ENCODE results near the gene CAMKK2.
"Not testable (repeated sequence)": the region's sequence is repeated elsewhere in the genome, so short reads cannot be mapped to it uniquely, and the experiment has no call there.

CAMKK2 gene

DNA sequence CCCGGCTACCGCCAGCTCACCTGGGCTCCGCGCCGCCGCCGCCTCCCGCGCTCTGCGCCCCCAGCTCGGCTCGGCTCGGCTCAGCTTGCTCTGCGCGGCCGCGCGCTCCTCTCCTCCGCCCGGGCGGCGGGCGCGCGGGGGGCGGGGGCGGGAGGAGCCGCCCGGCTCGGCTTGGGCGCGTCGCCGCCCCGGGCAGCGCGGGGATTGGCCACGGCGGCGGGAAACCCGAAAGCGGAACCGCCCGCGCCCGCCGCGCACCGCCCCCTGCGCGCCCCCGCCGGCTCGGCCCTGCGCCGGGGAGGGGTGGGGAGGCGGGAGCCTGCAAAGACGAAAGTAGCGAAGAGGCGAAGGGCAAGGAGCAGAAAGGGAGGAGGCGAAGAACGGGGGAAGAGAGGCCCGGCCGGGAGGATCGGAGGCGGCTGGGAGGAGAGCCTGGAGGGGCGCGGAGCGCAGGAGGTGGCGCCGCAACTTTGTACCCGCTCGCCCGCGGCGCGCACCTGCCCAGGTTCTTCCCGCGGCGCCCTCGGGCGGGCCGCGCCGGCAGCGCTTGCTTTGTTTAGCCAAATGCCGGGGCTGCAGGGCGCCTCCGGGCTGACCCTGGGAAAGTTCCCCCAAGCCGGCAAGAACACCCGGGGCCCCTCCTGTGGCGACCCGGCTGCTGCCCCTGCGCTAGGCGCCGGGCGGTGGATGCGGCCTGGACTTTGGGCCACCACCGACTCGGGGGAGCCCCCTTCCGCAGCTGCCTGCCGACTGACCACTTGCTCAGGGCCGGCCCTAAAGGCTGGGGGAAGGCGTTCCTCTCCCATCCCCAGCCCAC lies at the start of gene CAMKK2:
Gene CAMKK2, minus strand, starts transcription at position 92 of the 817 bp plus-strand sequence. CDS start 22,183 bp downstream, outside the sequence.
- peak; percentile 75 to 82 for DNase-seq (ENCODE audit: low read depth in 2 of 2)

GRCh38 chr12:121345151-121345815 lies 48.8 kb upstream of the CAMKK2 start:
- no peak for DNase-seq (ENCODE audit: low read depth in 2 of 2)

GRCh38 chr12:121344506-121344905 lies 48.0 kb upstream of the CAMKK2 start:
- no peak for DNase-seq (ENCODE audit: low read depth in 2 of 2)

- no peak for DNase-seq (ENCODE audit: low read depth in 2 of 2)
Observed at GRCh38 chr12:121337416-121337815, 40.9 kb upstream of the CAMKK2 start.

GRCh38 chr12:121334513-121335343 lies 38.2 kb upstream of the CAMKK2 start:
- DNase-seq (ENCODE audit: low read depth in 2 of 2) = peak in 1 of 2 donors; percentile 5

DNA sequence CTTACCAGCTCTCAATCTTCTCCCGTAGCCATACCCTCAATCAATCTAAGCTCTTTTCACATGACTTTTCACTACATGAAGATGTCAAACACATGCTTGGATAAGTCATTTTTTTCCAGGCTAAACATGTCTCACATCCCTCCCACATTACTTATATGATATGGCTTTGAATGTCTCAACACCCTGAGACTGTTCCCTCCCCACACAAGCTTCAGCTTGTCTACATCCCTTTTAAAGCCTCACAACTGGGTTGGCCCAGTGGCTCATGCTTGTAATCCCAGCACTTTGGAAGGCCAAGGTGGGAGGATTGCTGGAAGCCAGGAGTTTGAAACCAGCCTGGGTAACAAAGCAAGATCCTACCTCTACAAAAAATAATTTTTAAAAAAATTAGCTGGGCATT lies 37.2 kb upstream of the CAMKK2 start:
- no peak for DNase-seq (ENCODE audit: low read depth in 2 of 2)

DNA sequence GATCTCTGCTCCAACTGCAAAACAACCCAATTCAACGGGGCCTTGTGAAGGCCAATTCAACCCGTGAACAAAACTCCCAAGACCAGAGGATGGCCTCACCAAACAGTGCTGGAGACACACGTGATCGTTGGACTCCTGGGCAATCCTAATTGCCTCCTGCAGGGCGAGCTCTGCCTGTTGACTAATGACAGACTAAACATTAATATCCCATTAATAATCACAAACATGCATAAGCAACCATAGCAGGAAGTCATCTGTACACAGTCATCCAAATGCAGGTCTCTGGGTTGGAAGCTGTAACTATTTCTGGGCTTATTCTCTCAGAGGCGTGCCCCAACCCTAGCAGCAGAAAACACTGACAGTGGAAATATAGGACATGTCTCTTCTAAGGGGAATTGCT lies 34.7 kb upstream of the CAMKK2 start:
- no peak for DNase-seq (ENCODE audit: low read depth in 2 of 2)

DNA sequence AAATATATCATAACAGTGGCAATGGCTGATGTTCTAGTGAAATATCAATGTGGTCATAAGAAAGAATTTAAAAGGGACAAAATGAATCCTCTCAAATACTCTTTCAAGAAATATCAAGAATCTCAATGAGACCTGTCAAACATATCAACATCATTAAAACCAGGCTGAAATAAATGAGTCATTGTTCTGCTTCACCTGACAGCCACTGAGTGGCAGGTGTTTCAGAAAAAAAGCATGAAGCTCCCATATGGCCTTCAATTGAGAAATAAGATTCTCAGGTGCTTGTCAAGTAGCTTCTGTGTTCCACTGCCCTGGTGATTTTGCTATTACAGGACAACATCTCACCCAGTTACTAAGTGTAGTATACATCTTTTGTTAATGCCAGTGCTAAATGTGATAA lies 34.2 kb upstream of the CAMKK2 start:
- DNase-seq (ENCODE audit: low read depth in 2 of 2) = no peak

DNA sequence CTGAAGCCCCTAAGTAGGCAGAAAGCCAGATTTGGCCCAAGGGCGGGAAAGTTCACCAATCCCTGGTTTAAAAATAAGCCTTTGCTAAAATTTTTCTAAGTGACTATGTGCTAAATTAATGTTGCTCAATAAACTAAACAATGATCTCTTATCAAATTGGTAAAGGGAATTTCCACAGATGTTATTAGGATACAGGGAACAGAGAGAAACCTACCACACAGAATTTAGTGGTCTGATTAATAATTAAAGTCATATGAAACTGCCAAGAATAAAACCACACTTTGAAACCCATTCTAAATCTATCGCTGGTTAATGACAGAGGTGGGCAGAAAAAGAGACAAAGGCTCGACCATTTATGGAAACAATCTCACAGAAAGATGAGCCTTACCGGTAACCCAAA lies 33.7 kb upstream of the CAMKK2 start:
- DNase-seq (ENCODE audit: low read depth in 2 of 2) = no peak

DNA sequence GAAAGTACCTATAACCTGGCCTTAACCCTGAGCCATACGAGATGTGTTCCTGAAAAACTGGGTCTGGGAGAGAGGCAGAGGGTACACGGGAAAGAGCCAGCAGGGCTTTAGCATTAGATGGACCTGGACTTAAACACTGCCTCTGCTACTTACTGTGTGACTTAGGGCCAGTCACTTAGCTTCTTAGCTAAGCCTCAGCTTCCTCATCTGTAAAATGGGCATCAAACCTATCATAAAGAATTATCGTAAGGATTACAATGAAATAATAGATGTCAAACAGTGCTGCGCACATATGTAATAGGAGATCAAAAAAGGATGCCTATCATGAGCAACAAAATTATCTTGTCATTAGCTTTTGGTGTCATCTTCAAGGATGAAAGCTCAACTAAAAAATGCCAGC lies 32.1 kb upstream of the CAMKK2 start:
- no peak for DNase-seq (ENCODE audit: low read depth in 2 of 2)

GRCh38 chr12:121326996-121327674 lies 30.6 kb upstream of the CAMKK2 start:
- no peak for DNase-seq (ENCODE audit: low read depth in 2 of 2)

- DNase-seq (ENCODE audit: low read depth in 2 of 2) = no peak
Observed at GRCh38 chr12:121325922-121326396, 29.4 kb upstream of the CAMKK2 start.

DNA sequence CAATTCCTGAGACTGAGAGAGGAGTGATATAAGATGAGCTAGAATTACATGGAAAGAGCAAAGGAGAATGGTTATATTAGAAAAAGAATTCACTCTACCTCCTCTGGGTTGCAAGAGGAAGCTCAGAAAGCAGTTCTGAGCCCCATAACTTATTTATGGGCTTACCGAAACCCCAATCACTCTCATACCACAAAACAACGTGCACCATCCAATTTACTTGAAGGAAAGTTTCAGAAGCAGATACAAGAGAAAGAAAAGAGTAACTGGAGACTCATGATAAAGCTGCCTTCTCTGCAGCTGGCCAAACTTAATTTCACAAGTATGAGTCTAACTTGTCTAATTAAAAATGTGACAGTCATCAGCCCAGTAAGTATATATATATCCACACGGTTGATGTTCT lies 27.4 kb upstream of the CAMKK2 start:
- no peak for DNase-seq (ENCODE audit: low read depth in 2 of 2)

- DNase-seq (ENCODE audit: low read depth in 2 of 2) = no peak
Observed at GRCh38 chr12:121318121-121318520, 21.6 kb upstream of the CAMKK2 start.

- no peak for DNase-seq (ENCODE audit: low read depth in 2 of 2)
Observed at GRCh38 chr12:121314431-121314830, 17.9 kb upstream of the CAMKK2 start.

DNA sequence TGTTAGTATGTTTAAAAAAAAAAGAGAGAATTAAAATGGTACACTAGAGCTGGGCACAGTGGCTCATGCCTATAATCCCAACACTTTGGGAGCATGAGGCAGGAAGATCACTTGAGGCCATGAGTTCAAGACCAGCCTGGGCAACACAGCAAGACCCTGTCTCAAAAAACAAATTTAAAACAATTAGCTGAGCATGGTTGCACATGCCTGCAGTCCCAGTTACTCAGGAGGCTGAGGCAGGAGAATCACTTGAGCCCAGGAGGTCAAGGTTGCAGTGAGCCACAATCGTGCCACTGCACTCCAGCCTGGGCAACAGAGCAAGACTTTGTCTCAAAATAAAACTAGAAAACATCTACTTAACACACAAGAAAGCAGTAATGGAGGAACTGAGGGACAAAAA lies 13.7 kb upstream of the CAMKK2 start:
- not testable (repeated sequence) for DNase-seq (ENCODE audit: low read depth in 2 of 2)

DNA sequence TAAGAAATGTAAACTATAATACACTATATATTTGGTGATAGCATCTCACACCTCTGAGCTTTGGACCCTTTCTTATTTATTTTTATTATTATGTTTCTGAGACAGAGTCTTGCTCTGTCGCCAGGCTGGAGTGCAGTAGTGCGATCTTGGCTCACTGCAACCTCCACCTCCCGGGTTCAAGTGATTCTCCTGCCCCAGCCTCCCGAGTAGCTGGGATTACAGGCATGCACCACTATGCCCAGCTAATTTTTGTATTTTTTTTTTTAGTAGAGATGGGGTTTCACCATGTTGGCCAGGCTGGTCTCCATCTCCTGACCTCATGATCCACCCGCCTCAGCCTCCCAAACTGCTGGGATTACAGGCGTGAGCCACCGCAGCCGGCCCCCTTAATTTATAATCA lies 10.9 kb upstream of the CAMKK2 start:
- not testable (repeated sequence) for DNase-seq (ENCODE audit: low read depth in 2 of 2)

DNA sequence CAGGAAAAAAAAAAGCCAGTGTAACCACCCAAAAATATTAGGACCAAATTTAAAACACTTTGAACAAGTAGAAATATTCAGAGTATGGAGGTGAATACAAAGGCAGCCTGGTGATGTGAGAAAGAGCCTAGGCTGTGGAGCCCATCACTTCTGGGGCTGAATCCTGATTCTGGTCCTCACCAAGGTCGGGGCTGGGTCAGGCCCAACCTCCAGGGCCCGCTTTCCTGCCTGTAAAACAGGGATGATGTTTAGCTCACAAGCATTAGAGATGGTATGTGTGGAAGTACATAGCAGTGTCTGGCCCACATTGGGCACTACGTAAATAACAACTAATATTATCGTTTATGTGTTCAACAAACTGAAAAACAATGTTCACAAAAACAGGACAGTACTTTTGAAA lies 7.8 kb upstream of the CAMKK2 start:
- DNase-seq (ENCODE audit: low read depth in 2 of 2) = no peak

GRCh38 chr12:121301876-121302275 lies 5.4 kb upstream of the CAMKK2 start:
- no peak for DNase-seq (ENCODE audit: low read depth in 2 of 2)

- no peak for DNase-seq (ENCODE audit: low read depth in 2 of 2)
Observed at GRCh38 chr12:121300083-121300819, 3.7 kb upstream of the CAMKK2 start.

DNA sequence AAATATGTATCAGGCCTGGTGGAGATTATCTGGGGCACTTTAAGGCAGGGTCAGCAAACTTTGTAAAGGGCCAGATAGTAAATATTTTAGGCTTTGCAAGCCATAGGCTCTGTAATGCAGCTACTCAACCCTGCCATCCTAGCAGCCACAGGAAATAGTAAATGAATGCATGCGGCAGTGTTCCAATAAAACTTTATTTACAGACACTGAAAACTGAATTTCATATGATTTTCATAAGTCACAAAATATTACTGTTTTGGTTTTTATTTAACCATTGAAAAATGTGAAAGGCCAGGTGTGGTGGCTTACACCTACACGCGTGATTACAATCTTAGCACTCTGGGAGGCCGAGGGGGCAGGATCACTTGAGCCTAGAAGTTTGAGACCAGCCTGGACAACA lies 3.2 kb upstream of the CAMKK2 start:
- no peak for DNase-seq (ENCODE audit: low read depth in 2 of 2)

All from stimulated activated CD4-positive, alpha-beta T cell treated with anti-CD3 and anti-CD28 coated beads, Interleukin-4, amount 100 ng/mL, for 48 hours (primary cell).